A549 (cell line): ENCODE measurements around the gene GTF2IRD1. TPM values are rescaled to one million over a fixed set of nuclear protein-coding genes. Genes with fewer than 3 reads are reported as not detected.
A peak's percentile ranks its signal among the peaks of the same experiment; 100 is the strongest.

Source experiments
- ATAC-seq, 2 experiments: fragments of 200-7000 bp in 1 of 2; fragments of >200 bp in 1 of 2; cut with Nextera tagmentation in 1 of 2; cut with Tn5 transposase in 1 of 2; 3 replicates each; pipeline versions ENCODE4 v1.8.0 to v1.9.1; 2018 to 2020; ENCODE audit warnings: mild to moderate bottlenecking in 1 of 2, moderate library complexity in 1 of 2
- CTCF ChIA-PET: fragments of 300-600 bp; sonication (Branson Sonifier 250); formaldehyde crosslinking; extraction: SDS; loops from one replicate; lab custom pipeline; 2021; ENCODE audit warnings: antibody characterized with exemption, inconsistent platforms; lab: Yijun Ruan, JAX
- POLR2A ChIA-PET: fragments of 350-600 bp; formaldehyde crosslinking; extraction: SDS; loops from one replicate; lab custom pipeline; 2021; ENCODE audit warnings: antibody characterized with exemption, inconsistent platforms; lab: Yijun Ruan, JAX
- DNase-seq, 2 experiments: peaks; one replicate each; pipeline versions ENCODE4 v3.0.0 to v3.0.0-alpha.2; 2011 to 2016; ENCODE audit warnings: low read depth in 1 of 2, low spot score in 1 of 2
- FAIRE-seq: peaks from 2 replicates; lab custom pipeline; 2011; peaks lifted over from hg19 to GRCh38; lab: Jason Lieb, UNC
- H3K27ac ChIP-seq, 2 experiments: fragments of >200 bp; sonication (Bioruptor Twin); formaldehyde crosslinking; 3 replicates each; pipeline ENCODE4 v1.5.1; 2016 to 2017
- H3K4me1 ChIP-seq: fragments of >200 bp; sonication (Bioruptor Twin); formaldehyde crosslinking; 3 replicates; pipeline ENCODE4 v1.6.1; 2016
- H3K4me2 ChIP-seq: fragments of >200 bp; sonication (Bioruptor Twin); formaldehyde crosslinking; 3 replicates; pipeline ENCODE4 v1.6.1; 2016
- H3K4me3 ChIP-seq: fragments of >200 bp; sonication (Bioruptor Twin); formaldehyde crosslinking; 3 replicates; pipeline ENCODE4 v1.5.1; 2016
- H3K9me3 ChIP-seq: fragments of >200 bp; sonication (Bioruptor Twin); formaldehyde crosslinking; 3 replicates; pipeline ENCODE4 v1.6.1; 2016
- CBX2 ChIP-seq: fragments of 200-600 bp; sonication (generic); IDR thresholded peaks from 2 replicates; pipeline ENCODE4 v1.6.1; 2016; ENCODE audit warnings: low read depth, mild to moderate bottlenecking, borderline replicate concordance
- EHF ChIP-seq: fragments of 250-450 bp; sonication (Bioruptor Pico); IDR thresholded peaks from 2 replicates; pipeline ENCODE4 v1.5.0; 2020; ENCODE audit warnings: mild to moderate bottlenecking
- EHMT2 ChIP-seq: fragments of 200-600 bp; sonication (generic); IDR thresholded peaks from 2 replicates; pipeline ENCODE4 v1.6.1; 2016; ENCODE audit warnings: antibody characterized with exemption, low read depth, mild to moderate bottlenecking, moderate library complexity
- FOXS1 ChIP-seq: fragments of 250-450 bp; sonication (Bioruptor Pico); IDR thresholded peaks from 2 replicates; pipeline ENCODE4 v1.5.0; 2020; ENCODE audit warnings: mild to moderate bottlenecking, moderate library complexity
- HEYL ChIP-seq: fragments of 250-450 bp; sonication (Bioruptor Pico); IDR thresholded peaks from 2 replicates; pipeline ENCODE4 v1.8.0; 2021; ENCODE audit warnings: mild to moderate bottlenecking, moderate library complexity
- JUNB ChIP-seq: fragments of >200 bp; sonication (Bioruptor Twin); formaldehyde crosslinking; IDR thresholded peaks from 2 replicates; pipeline ENCODE4 v1.6.1; 2016
- KDM1A ChIP-seq: fragments of 200-600 bp; sonication (generic); IDR thresholded peaks from 2 replicates; pipeline ENCODE4 v1.6.1; 2016; ENCODE audit warnings: low read depth, mild to moderate bottlenecking
- MYC ChIP-seq: IDR thresholded peaks from 2 replicates; pipeline ENCODE4 v1.6.1; 2012; ENCODE audit warnings: mild to moderate bottlenecking, inconsistent platforms, low read length, improper control_type of control experiment, borderline replicate concordance
- NFE2L2 ChIP-seq: fragments of 150-350 bp; conservative IDR thresholded peaks from 2 replicates; pipeline ENCODE4 v1.6.1; 2014; ENCODE audit warnings: low read length
- NR3C1 ChIP-seq: fragments of >200 bp; sonication (Bioruptor Twin); formaldehyde crosslinking; IDR thresholded peaks from 3 replicates; pipeline ENCODE4 v1.6.1; 2017
- PHF8 ChIP-seq: fragments of 200-600 bp; sonication (generic); IDR thresholded peaks from 2 replicates; pipeline ENCODE4 v1.6.1; 2016; ENCODE audit warnings: low read depth, mild to moderate bottlenecking, antibody characterized with exemption, moderate library complexity, borderline replicate concordance
- POLR2AphosphoS2 ChIP-seq: conservative IDR thresholded peaks from 2 replicates; pipeline ENCODE4 v1.6.1; 2012; ENCODE audit warnings: low read length, improper control_type of control experiment, inconsistent platforms
- RAD21 ChIP-seq, 2 experiments: fragments of >200 bp in 1 of 2; sonication (Bioruptor Twin) in 1 of 2; formaldehyde crosslinking in 1 of 2; IDR thresholded peaks in 1 of 2; conservative IDR thresholded peaks in 1 of 2; 2 replicates in 1 of 2; 3 replicates in 1 of 2; pipeline ENCODE4 v1.6.1; 2012 to 2018; ENCODE audit warnings: inconsistent platforms in 1 of 2
- RFX5 ChIP-seq: fragments of 450-650 bp; IDR thresholded peaks from 2 replicates; pipeline ENCODE4 v1.7.1; 2014; ENCODE audit warnings: antibody characterized with exemption, mild to moderate bottlenecking, moderate library complexity
- RNF2 ChIP-seq: fragments of 200-600 bp; sonication (generic); IDR thresholded peaks from 2 replicates; pipeline ENCODE4 v1.6.1; 2016; ENCODE audit warnings: low read depth, mild to moderate bottlenecking, antibody characterized with exemption, moderate library complexity, borderline replicate concordance
- SREBF2 ChIP-seq: fragments of 450-650 bp; IDR thresholded peaks from 2 replicates; pipeline ENCODE4 v1.6.1; 2014; ENCODE audit warnings: mild to moderate bottlenecking, moderate library complexity
- TP53 ChIP-seq: fragments of 250-450 bp; sonication (Bioruptor Pico); IDR thresholded peaks from 2 replicates; pipeline ENCODE4 v1.5.0; 2021; ENCODE audit warnings: mild to moderate bottlenecking, moderate library complexity
- ZC3H11A ChIP-seq: fragments of 450-650 bp; IDR thresholded peaks from 2 replicates; pipeline ENCODE4 v1.6.1; 2014; ENCODE audit warnings: antibody characterized with exemption, mild to moderate bottlenecking
- ZFP36 ChIP-seq: fragments of 450-650 bp; IDR thresholded peaks from 2 replicates; pipeline ENCODE4 v1.6.1; 2014; ENCODE audit warnings: borderline replicate concordance; ENCODE audit not compliant: partially characterized antibody
- ZSCAN20 ChIP-seq: fragments of 250-450 bp; sonication (Bioruptor Pico); IDR thresholded peaks from 2 replicates; pipeline ENCODE4 v1.8.0; 2022; ENCODE audit warnings: mild to moderate bottlenecking, moderate library complexity
- whole genome bisulfite sequencing: methylation state at CpG from one replicate; pipeline ENCODE4 v1.1.6; 2017; ENCODE audit errors: missing lambda C conversion rate; 5-methylcytosine and 5-hydroxymethylcytosine counted together
- polyA plus RNA-seq, 4 experiments: library from polyadenylated mRNA; depleted of rRNA in 3 of 4; stranded (reverse); fragments of >200 nt; fragmentation: RNase III in 1 of 4; extraction: RNeasy Plus Mini Kit Qiagen cat#74134 plus additional on column Dnase treatment in 1 of 4; gene quantifications; 2 replicates in 3 of 4; 3 replicates in 1 of 4; pipeline ENCODE4 v1.2.3, GENCODE V29; 2011 to 2017
- TF ChIP-seq, protein P1 (sequence below): IDR thresholded peaks from 2 replicates; pipeline ENCODE4 v1.6.1; 2012
- TF ChIP-seq, protein P2 (sequence below): fragments of 200-600 bp; sonication (generic); IDR thresholded peaks from 2 replicates; pipeline ENCODE4 v1.6.1; 2016; ENCODE audit warnings: antibody characterized with exemption, mild to moderate bottlenecking, moderate library complexity

Gene GTF2IRD1
- polyA plus RNA-seq, 2 of the 4 experiments (the other 2 are of a cell fraction) = 19.9 to 20.5 TPM

DNA sequence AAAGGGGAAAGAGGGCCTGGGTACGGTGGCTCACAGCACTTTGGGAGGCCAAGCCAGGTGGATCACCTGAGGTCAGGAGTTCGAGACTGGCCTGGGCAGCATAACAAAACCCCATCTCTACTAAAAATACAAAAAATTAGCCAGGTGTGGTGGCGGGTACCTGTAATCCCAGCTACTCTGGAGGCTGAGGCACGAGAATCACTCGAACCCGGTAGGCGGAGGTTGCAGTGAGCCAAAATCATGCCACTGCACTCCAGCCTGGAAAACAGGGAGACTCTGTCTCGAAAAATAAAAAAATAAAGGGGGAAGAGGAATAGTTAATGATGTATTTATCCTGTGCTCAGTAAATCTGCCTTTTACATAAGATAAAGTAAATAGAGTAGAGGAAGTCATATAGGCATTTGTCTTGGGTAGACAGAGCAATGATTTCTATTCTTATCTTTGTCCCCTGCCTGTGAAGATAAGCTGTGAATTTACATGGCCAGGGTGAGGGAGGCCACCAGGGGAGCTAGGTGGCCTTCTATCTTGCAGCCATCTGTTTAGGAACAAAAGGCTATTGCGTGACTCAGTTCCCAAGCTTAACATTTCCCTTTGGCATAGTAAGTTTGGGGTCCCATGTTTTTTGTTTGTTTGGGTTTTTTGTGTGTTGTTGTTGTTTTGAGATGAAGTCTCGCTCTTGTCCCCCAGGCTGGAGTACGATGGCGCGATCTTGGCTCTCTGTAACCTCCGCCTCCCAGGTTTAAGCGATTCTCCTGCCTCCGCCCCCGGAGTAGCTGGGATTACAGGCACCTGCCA lies 130.7 kb downstream of the GTF2IRD1 start:
- POLR2A ChIA-PET = no interaction called here
- H3K9me3 ChIP-seq = no peaks in the 10 kb centered on the region
- FAIRE-seq (no peak), ATAC-seq (no peak)
- peak overlapping the region; percentile 30 to 95; a peak in 4 of 6 replicates for H3K27ac ChIP-seq
- CTCF ChIA-PET = interaction anchor here (0.6 to 2.0 kb wide), 9 partner anchors 8 to 171 kb away, joined by 3 to 10 read pairs (median 3); no protein-coding TSS in a partner anchor
- 88% methylated on average over 17 of the region's 17 CpGs for WGBS
- H3K4me3 ChIP-seq = no peak overlapping the region
- TF ChIP-seq NR3C1 (no peak), EHMT2 (no peak), MYC (no peak), SREBF2 (no peak), NFE2L2 (no peak), JUNB (no peak), TP53 (CRISPR knock-in tag) (no peak)
- TF ChIP-seq, protein P1, sequence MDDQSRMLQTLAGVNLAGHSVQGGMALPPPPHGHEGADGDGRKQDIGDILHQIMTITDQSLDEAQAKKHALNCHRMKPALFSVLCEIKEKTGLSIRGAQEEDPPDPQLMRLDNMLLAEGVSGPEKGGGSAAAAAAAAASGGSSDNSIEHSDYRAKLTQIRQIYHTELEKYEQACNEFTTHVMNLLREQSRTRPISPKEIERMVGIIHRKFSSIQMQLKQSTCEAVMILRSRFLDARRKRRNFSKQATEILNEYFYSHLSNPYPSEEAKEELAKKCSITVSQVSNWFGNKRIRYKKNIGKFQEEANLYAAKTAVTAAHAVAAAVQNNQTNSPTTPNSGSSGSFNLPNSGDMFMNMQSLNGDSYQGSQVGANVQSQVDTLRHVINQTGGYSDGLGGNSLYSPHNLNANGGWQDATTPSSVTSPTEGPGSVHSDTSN = no peak
- TF ChIP-seq, all 56 proteins: peak for 0
- peaks cover 83% of the 10 kb centered on the region for H3K4me1 ChIP-seq
- DNase-seq = no peak
- H3K4me2 ChIP-seq = peak overlapping the region; percentile 3; the same call in 1 of the 3 replicates

DNA sequence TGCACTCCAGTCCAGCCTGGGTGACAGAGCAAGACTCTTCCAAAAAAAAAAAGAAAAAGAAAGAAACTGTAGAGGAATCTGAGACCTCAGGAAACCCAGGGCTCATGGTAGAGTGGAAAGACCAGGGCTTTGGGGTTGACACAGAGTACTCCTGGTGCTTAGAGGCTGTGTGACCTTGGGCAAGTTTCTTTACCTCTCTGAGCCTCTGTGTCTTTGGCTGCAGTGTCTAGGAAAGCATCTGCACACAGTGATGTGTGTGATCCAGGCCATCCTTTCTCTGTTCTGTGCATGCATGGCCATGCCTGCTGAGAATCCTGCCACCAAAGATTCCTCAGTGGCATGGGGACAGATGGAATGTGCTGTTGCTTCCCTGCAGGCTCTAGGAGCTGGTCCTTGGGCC lies 132.1 kb downstream of the GTF2IRD1 start:
- H3K4me3 ChIP-seq = no peak overlapping the region
- ATAC-seq = no peak
- ChIA-PET POLR2A (no interaction called here), CTCF (interaction anchor here (2.0 to 2.6 kb wide), 2 partner anchors 10 to 168 kb away, joined by 6 to 12 read pairs; no protein-coding TSS in a partner anchor)
- H3K4me1 ChIP-seq = peaks cover 69% of the 10 kb centered on the region
- no peaks in the 10 kb centered on the region for H3K9me3 ChIP-seq
- no peak overlapping the region for H3K4me2 ChIP-seq
- DNase-seq = no peak
- TF ChIP-seq ZC3H11A (no peak), RFX5 (no peak), TP53 (CRISPR knock-in tag) (no peak), ZFP36 (peak; percentile 51)
- H3K27ac ChIP-seq = peak overlapping the region; percentile 83 to 95
- no peak for FAIRE-seq

DNA sequence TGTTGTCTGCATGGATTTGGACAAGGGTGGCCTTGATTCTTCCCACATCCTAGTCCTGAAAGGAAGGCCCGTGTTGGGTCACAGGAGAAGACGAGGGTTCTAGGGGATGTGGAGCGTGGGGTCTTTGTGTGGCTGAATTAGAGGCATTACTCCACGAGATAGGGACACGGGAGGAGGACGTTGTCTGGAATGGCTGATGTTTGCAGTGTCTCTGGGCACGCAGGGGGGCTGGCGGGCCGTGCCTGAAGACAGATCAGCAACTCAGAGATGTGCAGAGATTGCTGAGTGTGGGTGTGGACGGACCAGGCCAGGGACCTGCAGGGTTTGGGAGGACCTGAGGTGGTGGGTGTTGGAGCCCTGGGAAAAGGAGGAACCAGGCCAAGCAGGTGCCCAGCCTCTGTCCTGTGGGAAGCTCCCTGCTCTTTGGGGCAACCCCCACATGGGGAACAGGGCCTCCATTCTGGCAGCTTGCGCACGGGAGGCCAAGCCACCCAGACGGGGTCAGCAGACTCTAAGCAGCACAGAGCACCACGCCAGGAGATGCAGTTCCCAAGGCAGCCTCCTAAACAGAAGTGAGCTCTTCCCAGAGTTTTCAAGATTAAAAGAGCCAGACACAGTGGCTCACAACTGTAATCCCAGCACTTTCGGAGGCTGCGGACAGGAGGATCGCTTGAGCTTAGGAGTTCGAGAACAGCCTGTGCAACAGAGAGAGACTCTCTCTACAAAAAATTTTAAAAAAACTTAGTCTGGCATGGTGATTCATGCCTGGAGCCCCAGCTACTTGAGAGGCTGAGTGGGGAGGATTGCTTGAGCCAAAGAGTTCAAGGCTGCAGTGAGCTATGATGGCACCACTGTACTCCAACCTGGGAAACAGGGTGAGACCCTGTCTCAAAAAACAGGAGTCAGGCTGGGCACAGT lies 132.8 kb downstream of the GTF2IRD1 start:
- POLR2A ChIA-PET = interaction anchor here (0.6 to 1.1 kb wide), 5 partner anchors 11 to 244 kb away, joined by 3 to 5 read pairs (median 3); no protein-coding TSS in a partner anchor
- H3K4me3 ChIP-seq = no peak overlapping the region

More for the DNA sequence above, 132.8 kb downstream of the GTF2IRD1 start:
- FAIRE-seq = no peak
- peaks cover 62% of the 10 kb centered on the region for H3K4me1 ChIP-seq
- WGBS = 85% methylated on average over 18 of the region's 18 CpGs
- H3K27ac ChIP-seq = peak overlapping the region; percentile 83 to 95
- TF ChIP-seq PHF8 (no peak), ZSCAN20 (CRISPR knock-in tag) (no peak), KDM1A (no peak), RAD21 (conservative IDR thresholded peaks at IDR 0.05 in 1 of 2, IDR thresholded peaks at IDR 0.05 in 1 of 2) (no peak), HEYL (CRISPR knock-in tag) (no peak), CBX2 (no peak), FOXS1 (CRISPR knock-in tag) (no peak), NR3C1 (no peak), NFE2L2 (no peak), RNF2 (no peak), JUNB (no peak), SREBF2 (no peak), POLR2AphosphoS2 (no peak), EHF (CRISPR knock-in tag) (no peak)
- TF ChIP-seq, protein P2, sequence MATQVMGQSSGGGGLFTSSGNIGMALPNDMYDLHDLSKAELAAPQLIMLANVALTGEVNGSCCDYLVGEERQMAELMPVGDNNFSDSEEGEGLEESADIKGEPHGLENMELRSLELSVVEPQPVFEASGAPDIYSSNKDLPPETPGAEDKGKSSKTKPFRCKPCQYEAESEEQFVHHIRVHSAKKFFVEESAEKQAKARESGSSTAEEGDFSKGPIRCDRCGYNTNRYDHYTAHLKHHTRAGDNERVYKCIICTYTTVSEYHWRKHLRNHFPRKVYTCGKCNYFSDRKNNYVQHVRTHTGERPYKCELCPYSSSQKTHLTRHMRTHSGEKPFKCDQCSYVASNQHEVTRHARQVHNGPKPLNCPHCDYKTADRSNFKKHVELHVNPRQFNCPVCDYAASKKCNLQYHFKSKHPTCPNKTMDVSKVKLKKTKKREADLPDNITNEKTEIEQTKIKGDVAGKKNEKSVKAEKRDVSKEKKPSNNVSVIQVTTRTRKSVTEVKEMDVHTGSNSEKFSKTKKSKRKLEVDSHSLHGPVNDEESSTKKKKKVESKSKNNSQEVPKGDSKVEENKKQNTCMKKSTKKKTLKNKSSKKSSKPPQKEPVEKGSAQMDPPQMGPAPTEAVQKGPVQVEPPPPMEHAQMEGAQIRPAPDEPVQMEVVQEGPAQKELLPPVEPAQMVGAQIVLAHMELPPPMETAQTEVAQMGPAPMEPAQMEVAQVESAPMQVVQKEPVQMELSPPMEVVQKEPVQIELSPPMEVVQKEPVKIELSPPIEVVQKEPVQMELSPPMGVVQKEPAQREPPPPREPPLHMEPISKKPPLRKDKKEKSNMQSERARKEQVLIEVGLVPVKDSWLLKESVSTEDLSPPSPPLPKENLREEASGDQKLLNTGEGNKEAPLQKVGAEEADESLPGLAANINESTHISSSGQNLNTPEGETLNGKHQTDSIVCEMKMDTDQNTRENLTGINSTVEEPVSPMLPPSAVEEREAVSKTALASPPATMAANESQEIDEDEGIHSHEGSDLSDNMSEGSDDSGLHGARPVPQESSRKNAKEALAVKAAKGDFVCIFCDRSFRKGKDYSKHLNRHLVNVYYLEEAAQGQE = no peak
- TF ChIP-seq, all 56 proteins: peak for 0
- peak overlapping the region; percentile 87 for H3K4me2 ChIP-seq
- ATAC-seq (peak; percentile 45 to 46; a peak in 5 of 6 replicates), DNase-seq (no peak)
- no peaks in the 10 kb centered on the region for H3K9me3 ChIP-seq
- CTCF ChIA-PET = interaction anchor here (0.5 to 2.6 kb wide), 5 partner anchors 9 to 169 kb away, joined by 4 to 12 read pairs (median 6); no protein-coding TSS in a partner anchor
